ENCODE results near the gene IER3.

IER3 gene

DNA sequence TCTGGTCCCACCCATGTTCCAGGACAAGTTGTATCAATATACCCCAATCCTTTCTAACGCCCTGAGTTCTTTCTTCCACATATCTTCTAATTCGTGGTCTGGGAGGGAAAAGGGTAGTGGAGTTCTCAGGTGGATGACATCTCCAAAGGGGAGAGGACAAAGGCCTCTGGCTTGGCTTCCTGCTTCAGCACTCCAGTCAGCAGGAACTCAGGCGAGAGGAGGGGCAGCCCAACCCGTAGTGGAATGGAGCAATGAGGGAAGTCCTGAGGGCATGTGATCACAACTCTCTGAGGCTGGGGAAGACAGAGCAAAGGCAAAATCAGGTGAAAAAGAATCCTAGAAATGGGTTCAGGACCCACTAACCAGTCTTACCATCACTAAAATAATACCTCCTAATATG is 44.0 kb downstream of the IER3 start:
- TF ChIP-seq CEBPB (IDR thresholded peaks at IDR 0.05) = no peak
- TF ChIP-seq YY1 (IDR thresholded peaks at IDR 0.05; ENCODE audit: low read depth) = no peak
- no peak for TF ChIP-seq NFIC (IDR thresholded peaks at IDR 0.05)
- no peak for TF ChIP-seq FOXM1 (IDR thresholded peaks at IDR 0.05; ENCODE audit: borderline replicate concordance, low read depth)
- TF ChIP-seq, protein P1, sequence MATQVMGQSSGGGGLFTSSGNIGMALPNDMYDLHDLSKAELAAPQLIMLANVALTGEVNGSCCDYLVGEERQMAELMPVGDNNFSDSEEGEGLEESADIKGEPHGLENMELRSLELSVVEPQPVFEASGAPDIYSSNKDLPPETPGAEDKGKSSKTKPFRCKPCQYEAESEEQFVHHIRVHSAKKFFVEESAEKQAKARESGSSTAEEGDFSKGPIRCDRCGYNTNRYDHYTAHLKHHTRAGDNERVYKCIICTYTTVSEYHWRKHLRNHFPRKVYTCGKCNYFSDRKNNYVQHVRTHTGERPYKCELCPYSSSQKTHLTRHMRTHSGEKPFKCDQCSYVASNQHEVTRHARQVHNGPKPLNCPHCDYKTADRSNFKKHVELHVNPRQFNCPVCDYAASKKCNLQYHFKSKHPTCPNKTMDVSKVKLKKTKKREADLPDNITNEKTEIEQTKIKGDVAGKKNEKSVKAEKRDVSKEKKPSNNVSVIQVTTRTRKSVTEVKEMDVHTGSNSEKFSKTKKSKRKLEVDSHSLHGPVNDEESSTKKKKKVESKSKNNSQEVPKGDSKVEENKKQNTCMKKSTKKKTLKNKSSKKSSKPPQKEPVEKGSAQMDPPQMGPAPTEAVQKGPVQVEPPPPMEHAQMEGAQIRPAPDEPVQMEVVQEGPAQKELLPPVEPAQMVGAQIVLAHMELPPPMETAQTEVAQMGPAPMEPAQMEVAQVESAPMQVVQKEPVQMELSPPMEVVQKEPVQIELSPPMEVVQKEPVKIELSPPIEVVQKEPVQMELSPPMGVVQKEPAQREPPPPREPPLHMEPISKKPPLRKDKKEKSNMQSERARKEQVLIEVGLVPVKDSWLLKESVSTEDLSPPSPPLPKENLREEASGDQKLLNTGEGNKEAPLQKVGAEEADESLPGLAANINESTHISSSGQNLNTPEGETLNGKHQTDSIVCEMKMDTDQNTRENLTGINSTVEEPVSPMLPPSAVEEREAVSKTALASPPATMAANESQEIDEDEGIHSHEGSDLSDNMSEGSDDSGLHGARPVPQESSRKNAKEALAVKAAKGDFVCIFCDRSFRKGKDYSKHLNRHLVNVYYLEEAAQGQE (IDR thresholded peaks at IDR 0.05; ENCODE audit: low read depth) = no peak
- no peak for TF ChIP-seq EP300 (IDR thresholded peaks at IDR 0.05; ENCODE audit: borderline replicate concordance)
- no peak for TF ChIP-seq ZBTB7A (IDR thresholded peaks at IDR 0.05; ENCODE audit: low read depth)
- TF ChIP-seq, protein P2, sequence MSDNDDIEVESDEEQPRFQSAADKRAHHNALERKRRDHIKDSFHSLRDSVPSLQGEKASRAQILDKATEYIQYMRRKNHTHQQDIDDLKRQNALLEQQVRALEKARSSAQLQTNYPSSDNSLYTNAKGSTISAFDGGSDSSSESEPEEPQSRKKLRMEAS (IDR thresholded peaks at IDR 0.05) = no peak
- TF ChIP-seq TAF1 (IDR thresholded peaks at IDR 0.05; ENCODE audit: low read depth) = no peak
- no peak for TF ChIP-seq TEAD4 (IDR thresholded peaks at IDR 0.05)
- TF ChIP-seq EGR1 (IDR thresholded peaks at IDR 0.05) = no peak

DNA sequence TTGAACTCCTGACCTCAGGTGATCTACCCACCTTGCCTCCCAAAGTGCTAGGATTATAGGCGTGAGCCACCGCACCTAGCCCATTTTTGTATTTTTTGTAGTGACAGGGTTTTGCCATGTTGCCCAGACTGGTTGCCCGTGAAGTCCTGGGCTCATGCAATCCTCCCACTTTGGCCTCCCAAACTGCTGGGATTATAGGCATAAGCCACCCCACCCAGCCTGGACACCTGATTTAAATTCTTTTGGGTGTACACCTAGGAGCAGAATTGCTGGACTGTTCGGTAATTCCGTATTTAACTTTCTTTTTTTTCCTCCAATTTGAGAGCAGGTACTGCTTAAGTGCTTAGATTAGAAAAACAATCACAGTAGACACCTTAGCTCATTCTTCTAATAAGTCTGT is 47.9 kb downstream of the IER3 start:
- TF ChIP-seq, protein P2 (IDR thresholded peaks at IDR 0.05) = no peak
- TF ChIP-seq NFIC (IDR thresholded peaks at IDR 0.05) (no peak), FOXM1 (IDR thresholded peaks at IDR 0.05; ENCODE audit: borderline replicate concordance, low read depth) (no peak), TEAD4 (IDR thresholded peaks at IDR 0.05) (no peak), TCF12 (IDR thresholded peaks at IDR 0.05; ENCODE audit: low read depth) (no peak), ZBTB7A (IDR thresholded peaks at IDR 0.05; ENCODE audit: low read depth) (no peak), EP300 (IDR thresholded peaks at IDR 0.05; ENCODE audit: borderline replicate concordance) (no peak), TAF1 (IDR thresholded peaks at IDR 0.05; ENCODE audit: low read depth) (no peak), YY1 (IDR thresholded peaks at IDR 0.05; ENCODE audit: low read depth) (no peak), CREB1 (IDR thresholded peaks at IDR 0.05; ENCODE audit: low read depth) (no peak), RAD21 (IDR thresholded peaks at IDR 0.05; ENCODE audit: low read depth) (no peak), EGR1 (IDR thresholded peaks at IDR 0.05) (no peak), CEBPB (IDR thresholded peaks at IDR 0.05) (no peak)
- TF ChIP-seq, protein P1 (IDR thresholded peaks at IDR 0.05; ENCODE audit: low read depth) = no peak
- TF ChIP-seq, protein P3, sequence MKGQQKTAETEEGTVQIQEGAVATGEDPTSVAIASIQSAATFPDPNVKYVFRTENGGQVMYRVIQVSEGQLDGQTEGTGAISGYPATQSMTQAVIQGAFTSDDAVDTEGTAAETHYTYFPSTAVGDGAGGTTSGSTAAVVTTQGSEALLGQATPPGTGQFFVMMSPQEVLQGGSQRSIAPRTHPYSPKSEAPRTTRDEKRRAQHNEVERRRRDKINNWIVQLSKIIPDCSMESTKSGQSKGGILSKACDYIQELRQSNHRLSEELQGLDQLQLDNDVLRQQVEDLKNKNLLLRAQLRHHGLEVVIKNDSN (IDR thresholded peaks at IDR 0.05) = no peak

Data from Ishikawa (cell line).